SK-N-SH treated with all-trans-retinoic acid at 6 μM for 48 hours (cell line): Measurements from ENCODE around the gene AOX1.

Experiments
- ATAC-seq: fragments of 200-7000 bp; cut with Tn5 transposase; 3 replicates; pipeline ENCODE4 v1.9.1; 2020; ENCODE audit warnings: mild to moderate bottlenecking, moderate library complexity
- ARNTL ChIP-seq: fragments of 450-650 bp; formaldehyde crosslinking; IDR thresholded peaks from 2 replicates; pipeline ENCODE4 v1.5.0; 2020; ENCODE audit warnings: low read depth, mild to moderate bottlenecking, moderate library complexity, borderline replicate concordance
- BACH2 ChIP-seq: fragments of 250-450 bp; sonication (Bioruptor Pico); IDR thresholded peaks from 2 replicates; pipeline ENCODE4 v1.9.0; 2021; ENCODE audit warnings: mild to moderate bottlenecking, borderline replicate concordance
- CSDC2 ChIP-seq: fragments of 250-450 bp; sonication (Bioruptor Pico); IDR thresholded peaks from 2 replicates; pipeline ENCODE4 v1.5.0; 2020; ENCODE audit warnings: mild to moderate bottlenecking, moderate library complexity
- ESRRG ChIP-seq: fragments of 250-450 bp; sonication (Bioruptor Pico); IDR thresholded peaks from 2 replicates; pipeline ENCODE4 v1.6.1; 2021; ENCODE audit warnings: mild to moderate bottlenecking
- GLIS3 ChIP-seq: fragments of 250-450 bp; sonication (Bioruptor Pico); IDR thresholded peaks from 2 replicates; pipeline ENCODE4 v1.5.0; 2020; ENCODE audit warnings: mild to moderate bottlenecking, moderate library complexity
- ISL1 ChIP-seq: fragments of 250-450 bp; sonication (Bioruptor Pico); IDR thresholded peaks from 2 replicates; pipeline ENCODE4 v2.1.2; 2022; ENCODE audit warnings: mild to moderate bottlenecking, moderate library complexity
- OSR1 ChIP-seq: fragments of 250-450 bp; sonication (Bioruptor Pico); IDR thresholded peaks from 2 replicates; pipeline ENCODE4 v1.8.0; 2022; ENCODE audit warnings: moderate library complexity, mild to moderate bottlenecking, inconsistent platforms
- PPARA ChIP-seq: fragments of 250-450 bp; sonication (Bioruptor Pico); IDR thresholded peaks from 2 replicates; pipeline ENCODE4 v1.5.0; 2020; ENCODE audit warnings: mild to moderate bottlenecking, borderline replicate concordance
- RARB ChIP-seq: fragments of 250-450 bp; sonication (Bioruptor Pico); IDR thresholded peaks from 2 replicates; pipeline ENCODE4 v1.8.0; 2021; ENCODE audit warnings: mild to moderate bottlenecking, moderate library complexity
- SNAI2 ChIP-seq: fragments of 250-450 bp; sonication (Bioruptor Pico); IDR thresholded peaks from 2 replicates; pipeline ENCODE4 v1.5.0; 2020; ENCODE audit warnings: mild to moderate bottlenecking, moderate library complexity
- TCF4 ChIP-seq: fragments of 250-450 bp; sonication (Bioruptor Pico); IDR thresholded peaks from 2 replicates; pipeline ENCODE4 v1.8.0; 2021; ENCODE audit warnings: mild to moderate bottlenecking, moderate library complexity, borderline replicate concordance
- TOX ChIP-seq: fragments of 250-450 bp; sonication (Bioruptor Pico); IDR thresholded peaks from 2 replicates; pipeline ENCODE4 v1.8.0; 2021; ENCODE audit warnings: mild to moderate bottlenecking, moderate library complexity, borderline replicate concordance
- ZC3H10 ChIP-seq: fragments of 250-450 bp; sonication (Bioruptor Pico); IDR thresholded peaks from 2 replicates; pipeline ENCODE4 v1.5.1; 2021; ENCODE audit warnings: mild to moderate bottlenecking, moderate library complexity
- ZFP3 ChIP-seq: fragments of 250-450 bp; sonication (Bioruptor Pico); IDR thresholded peaks from 2 replicates; pipeline ENCODE4 v1.5.0; 2020; ENCODE audit warnings: mild to moderate bottlenecking, moderate library complexity
- ZFP30 ChIP-seq: fragments of 450-650 bp; formaldehyde crosslinking; IDR thresholded peaks from 2 replicates; pipeline ENCODE4 v1.5.0; 2022; ENCODE audit warnings: mild to moderate bottlenecking, moderate library complexity
- ZNF565 ChIP-seq: fragments of 450-650 bp; formaldehyde crosslinking; conservative IDR thresholded peaks from 2 replicates; pipeline ENCODE4 v1.5.0; 2020; ENCODE audit warnings: low read depth, mild to moderate bottlenecking, moderate library complexity
- ZNF70 ChIP-seq: fragments of 450-650 bp; formaldehyde crosslinking; IDR thresholded peaks from 2 replicates; pipeline ENCODE4 v1.5.0; 2020; ENCODE audit warnings: mild to moderate bottlenecking, moderate library complexity
- ZNF8 ChIP-seq: fragments of 450-650 bp; formaldehyde crosslinking; IDR thresholded peaks from 2 replicates; pipeline ENCODE4 v1.5.0; 2020; ENCODE audit warnings: mild to moderate bottlenecking, moderate library complexity
- TF ChIP-seq, protein P1 (sequence below): fragments of 250-450 bp; sonication (Bioruptor Pico); IDR thresholded peaks from 2 replicates; pipeline ENCODE4 v1.8.0; 2020; ENCODE audit warnings: mild to moderate bottlenecking, moderate library complexity, borderline replicate concordance
- TF ChIP-seq, protein P2 (sequence below): fragments of 250-450 bp; sonication (Bioruptor Pico); IDR thresholded peaks from 2 replicates; pipeline ENCODE4 v1.8.0; 2021; ENCODE audit warnings: low read depth, mild to moderate bottlenecking, moderate library complexity, borderline replicate concordance
- TF ChIP-seq, protein P3 (sequence below): fragments of 250-450 bp; sonication (Bioruptor Pico); IDR thresholded peaks from 2 replicates; pipeline ENCODE4 v1.5.1; 2020; ENCODE audit warnings: low read depth, mild to moderate bottlenecking, moderate library complexity
- TF ChIP-seq, protein P4 (sequence below): fragments of 250-450 bp; sonication (Bioruptor Pico); IDR thresholded peaks from 2 replicates; pipeline ENCODE4 v1.5.0; 2020; ENCODE audit warnings: mild to moderate bottlenecking, moderate library complexity
- TF ChIP-seq, protein P5 (sequence below): fragments of 250-450 bp; sonication (Bioruptor Pico); IDR thresholded peaks from 2 replicates; pipeline ENCODE4 v1.5.1; 2021; ENCODE audit warnings: mild to moderate bottlenecking, moderate library complexity

The AOX1 gene

DNA sequence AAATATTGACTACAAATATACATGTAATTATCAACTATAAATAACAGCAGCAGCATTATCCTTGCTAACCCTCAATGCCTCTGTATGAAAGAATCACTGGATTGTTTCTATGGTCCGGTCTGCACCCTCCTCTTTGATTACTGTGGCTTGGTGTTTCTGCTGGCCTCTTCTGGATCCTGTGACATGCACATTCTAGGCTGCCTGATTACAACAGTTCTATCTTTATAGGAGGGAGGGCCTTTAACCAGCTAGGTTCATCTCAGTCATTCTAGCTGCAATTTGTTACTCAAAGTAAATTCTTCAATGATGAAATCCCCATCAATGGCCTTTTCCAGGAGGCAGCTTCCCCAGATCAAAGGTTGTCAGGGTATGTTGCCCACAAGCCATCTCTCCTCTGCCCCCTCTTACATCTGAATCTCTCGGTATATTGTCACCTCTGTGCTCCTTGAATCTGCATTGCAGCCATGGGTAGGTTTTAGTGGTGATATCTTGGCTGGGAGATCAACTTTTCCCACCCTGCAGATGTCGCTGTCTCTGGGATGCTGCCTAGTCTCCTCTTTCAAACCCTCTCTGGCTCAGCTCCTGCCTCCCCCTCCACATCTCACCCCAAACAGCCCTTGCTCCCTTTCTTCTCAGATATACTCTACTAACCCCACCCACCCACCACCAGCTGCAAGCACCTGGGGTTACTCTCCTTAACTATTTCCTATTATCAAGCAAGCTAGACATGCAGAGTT, 119.7 kb downstream of the AOX1 start:
- ATAC-seq, result no peak
- TF ChIP-seq, protein P1, sequence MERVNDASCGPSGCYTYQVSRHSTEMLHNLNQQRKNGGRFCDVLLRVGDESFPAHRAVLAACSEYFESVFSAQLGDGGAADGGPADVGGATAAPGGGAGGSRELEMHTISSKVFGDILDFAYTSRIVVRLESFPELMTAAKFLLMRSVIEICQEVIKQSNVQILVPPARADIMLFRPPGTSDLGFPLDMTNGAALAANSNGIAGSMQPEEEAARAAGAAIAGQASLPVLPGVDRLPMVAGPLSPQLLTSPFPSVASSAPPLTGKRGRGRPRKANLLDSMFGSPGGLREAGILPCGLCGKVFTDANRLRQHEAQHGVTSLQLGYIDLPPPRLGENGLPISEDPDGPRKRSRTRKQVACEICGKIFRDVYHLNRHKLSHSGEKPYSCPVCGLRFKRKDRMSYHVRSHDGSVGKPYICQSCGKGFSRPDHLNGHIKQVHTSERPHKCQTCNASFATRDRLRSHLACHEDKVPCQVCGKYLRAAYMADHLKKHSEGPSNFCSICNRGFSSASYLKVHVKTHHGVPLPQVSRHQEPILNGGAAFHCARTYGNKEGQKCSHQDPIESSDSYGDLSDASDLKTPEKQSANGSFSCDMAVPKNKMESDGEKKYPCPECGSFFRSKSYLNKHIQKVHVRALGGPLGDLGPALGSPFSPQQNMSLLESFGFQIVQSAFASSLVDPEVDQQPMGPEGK, result no peak
- TF ChIP-seq, protein P2, sequence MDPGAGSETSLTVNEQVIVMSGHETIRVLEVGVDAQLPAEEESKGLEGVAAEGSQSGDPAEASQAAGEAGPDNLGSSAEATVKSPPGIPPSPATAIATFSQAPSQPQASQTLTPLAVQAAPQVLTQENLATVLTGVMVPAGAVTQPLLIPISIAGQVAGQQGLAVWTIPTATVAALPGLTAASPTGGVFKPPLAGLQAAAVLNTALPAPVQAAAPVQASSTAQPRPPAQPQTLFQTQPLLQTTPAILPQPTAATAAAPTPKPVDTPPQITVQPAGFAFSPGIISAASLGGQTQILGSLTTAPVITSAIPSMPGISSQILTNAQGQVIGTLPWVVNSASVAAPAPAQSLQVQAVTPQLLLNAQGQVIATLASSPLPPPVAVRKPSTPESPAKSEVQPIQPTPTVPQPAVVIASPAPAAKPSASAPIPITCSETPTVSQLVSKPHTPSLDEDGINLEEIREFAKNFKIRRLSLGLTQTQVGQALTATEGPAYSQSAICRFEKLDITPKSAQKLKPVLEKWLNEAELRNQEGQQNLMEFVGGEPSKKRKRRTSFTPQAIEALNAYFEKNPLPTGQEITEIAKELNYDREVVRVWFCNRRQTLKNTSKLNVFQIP (CRISPR knock-in tag), result no peak
- TF ChIP-seq ZNF8 (CRISPR knock-in tag) (no peak), ARNTL (CRISPR knock-in tag) (no peak), GLIS3 (CRISPR knock-in tag) (no peak), TOX (CRISPR knock-in tag) (no peak), TCF4 (CRISPR knock-in tag) (no peak), OSR1 (no peak), ISL1 (no peak), ZFP3 (CRISPR knock-in tag) (no peak), ZC3H10 (CRISPR knock-in tag) (no peak), BACH2 (no peak)

DNA sequence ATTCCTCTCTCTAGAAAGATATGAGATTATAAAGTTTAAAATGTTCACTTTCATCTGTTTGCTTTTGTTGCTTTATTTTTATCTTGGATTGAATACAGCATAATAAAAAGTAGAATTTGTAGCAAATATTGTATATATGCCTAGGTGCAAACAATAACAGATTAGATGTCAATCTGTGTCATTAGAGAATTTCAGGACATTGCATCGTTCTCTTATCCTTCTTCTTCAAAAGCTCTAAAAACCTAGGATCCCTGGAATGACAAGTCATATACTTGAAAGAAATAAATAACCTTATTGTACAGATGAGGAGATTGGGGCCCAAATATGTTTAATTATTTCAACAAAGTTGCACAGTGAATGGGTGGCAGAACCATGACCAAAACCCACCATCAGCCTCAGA, 123.1 kb downstream of the AOX1 start:
- ATAC-seq, result no peak
- TF ChIP-seq GLIS3 (CRISPR knock-in tag) (no peak), ZNF70 (no peak), BACH2 (no peak), PPARA (CRISPR knock-in tag) (no peak), OSR1 (no peak), RARB (CRISPR knock-in tag) (no peak), CSDC2 (CRISPR knock-in tag) (no peak), ESRRG (CRISPR knock-in tag) (no peak), SNAI2 (no peak), ZNF8 (CRISPR knock-in tag) (no peak), ZNF565 (CRISPR knock-in tag) (no peak), ARNTL (CRISPR knock-in tag) (no peak), ISL1 (no peak), TCF4 (CRISPR knock-in tag) (no peak), ZFP30 (no peak)
- TF ChIP-seq, protein P3, sequence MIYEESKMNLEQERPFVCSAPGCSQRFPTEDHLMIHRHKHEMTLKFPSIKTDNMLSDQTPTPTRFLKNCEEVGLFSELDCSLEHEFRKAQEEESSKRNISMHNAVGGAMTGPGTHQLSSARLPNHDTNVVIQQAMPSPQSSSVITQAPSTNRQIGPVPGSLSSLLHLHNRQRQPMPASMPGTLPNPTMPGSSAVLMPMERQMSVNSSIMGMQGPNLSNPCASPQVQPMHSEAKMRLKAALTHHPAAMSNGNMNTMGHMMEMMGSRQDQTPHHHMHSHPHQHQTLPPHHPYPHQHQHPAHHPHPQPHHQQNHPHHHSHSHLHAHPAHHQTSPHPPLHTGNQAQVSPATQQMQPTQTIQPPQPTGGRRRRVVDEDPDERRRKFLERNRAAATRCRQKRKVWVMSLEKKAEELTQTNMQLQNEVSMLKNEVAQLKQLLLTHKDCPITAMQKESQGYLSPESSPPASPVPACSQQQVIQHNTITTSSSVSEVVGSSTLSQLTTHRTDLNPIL (CRISPR knock-in tag), result no peak
- TF ChIP-seq, protein P2 (CRISPR knock-in tag), result no peak
- TF ChIP-seq, protein P4, sequence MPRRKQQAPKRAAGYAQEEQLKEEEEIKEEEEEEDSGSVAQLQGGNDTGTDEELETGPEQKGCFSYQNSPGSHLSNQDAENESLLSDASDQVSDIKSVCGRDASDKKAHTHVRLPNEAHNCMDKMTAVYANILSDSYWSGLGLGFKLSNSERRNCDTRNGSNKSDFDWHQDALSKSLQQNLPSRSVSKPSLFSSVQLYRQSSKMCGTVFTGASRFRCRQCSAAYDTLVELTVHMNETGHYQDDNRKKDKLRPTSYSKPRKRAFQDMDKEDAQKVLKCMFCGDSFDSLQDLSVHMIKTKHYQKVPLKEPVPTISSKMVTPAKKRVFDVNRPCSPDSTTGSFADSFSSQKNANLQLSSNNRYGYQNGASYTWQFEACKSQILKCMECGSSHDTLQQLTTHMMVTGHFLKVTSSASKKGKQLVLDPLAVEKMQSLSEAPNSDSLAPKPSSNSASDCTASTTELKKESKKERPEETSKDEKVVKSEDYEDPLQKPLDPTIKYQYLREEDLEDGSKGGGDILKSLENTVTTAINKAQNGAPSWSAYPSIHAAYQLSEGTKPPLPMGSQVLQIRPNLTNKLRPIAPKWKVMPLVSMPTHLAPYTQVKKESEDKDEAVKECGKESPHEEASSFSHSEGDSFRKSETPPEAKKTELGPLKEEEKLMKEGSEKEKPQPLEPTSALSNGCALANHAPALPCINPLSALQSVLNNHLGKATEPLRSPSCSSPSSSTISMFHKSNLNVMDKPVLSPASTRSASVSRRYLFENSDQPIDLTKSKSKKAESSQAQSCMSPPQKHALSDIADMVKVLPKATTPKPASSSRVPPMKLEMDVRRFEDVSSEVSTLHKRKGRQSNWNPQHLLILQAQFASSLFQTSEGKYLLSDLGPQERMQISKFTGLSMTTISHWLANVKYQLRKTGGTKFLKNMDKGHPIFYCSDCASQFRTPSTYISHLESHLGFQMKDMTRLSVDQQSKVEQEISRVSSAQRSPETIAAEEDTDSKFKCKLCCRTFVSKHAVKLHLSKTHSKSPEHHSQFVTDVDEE (CRISPR knock-in tag), result no peak
- TF ChIP-seq, protein P1, result no peak
- TF ChIP-seq, protein P5, sequence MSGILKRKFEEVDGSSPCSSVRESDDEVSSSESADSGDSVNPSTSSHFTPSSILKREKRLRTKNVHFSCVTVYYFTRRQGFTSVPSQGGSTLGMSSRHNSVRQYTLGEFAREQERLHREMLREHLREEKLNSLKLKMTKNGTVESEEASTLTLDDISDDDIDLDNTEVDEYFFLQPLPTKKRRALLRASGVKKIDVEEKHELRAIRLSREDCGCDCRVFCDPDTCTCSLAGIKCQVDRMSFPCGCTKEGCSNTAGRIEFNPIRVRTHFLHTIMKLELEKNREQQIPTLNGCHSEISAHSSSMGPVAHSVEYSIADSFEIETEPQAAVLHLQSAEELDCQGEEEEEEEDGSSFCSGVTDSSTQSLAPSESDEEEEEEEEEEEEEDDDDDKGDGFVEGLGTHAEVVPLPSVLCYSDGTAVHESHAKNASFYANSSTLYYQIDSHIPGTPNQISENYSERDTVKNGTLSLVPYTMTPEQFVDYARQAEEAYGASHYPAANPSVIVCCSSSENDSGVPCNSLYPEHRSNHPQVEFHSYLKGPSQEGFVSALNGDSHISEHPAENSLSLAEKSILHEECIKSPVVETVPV (CRISPR knock-in tag), result no peak
